Natural killer cell (primary cell): ENCODE results near the gene DTNB. TPM values are rescaled to one million over a fixed set of nuclear protein-coding genes. Genes with fewer than 3 reads are reported as not detected.
A peak's percentile ranks its signal among the peaks of the same experiment; 100 is the strongest.

ENCODE experiments used
- ATAC-seq, 3 donors: fragments of 150-1000 bp in 2 of 3; fragments of 200-7000 bp in 1 of 3; cut with Tn5 transposase; 1 replicate in 1 of 3; 2 replicates in 2 of 3; pipeline ENCODE4 v1.10.0; 2021; ENCODE audit warnings: mild to moderate bottlenecking in 2 of 3, moderate library complexity in 2 of 3
- DNase-seq, 2 donors: peaks; one replicate each; pipeline versions ENCODE4 v3.0.0 to v3.0.0-alpha.2; 2013 to 2021; ENCODE audit warnings: mixed read lengths in 1 of 2
- H3K27ac ChIP-seq: one replicate; pipeline ENCODE4 v1.5.1; 2013; ENCODE audit warnings: mild to moderate bottlenecking, low read length
- H3K27me3 ChIP-seq: one replicate; pipeline ENCODE4 v1.6.1; 2013; ENCODE audit warnings: low read length; ENCODE audit not compliant: control insufficient read depth, insufficient read depth
- H3K36me3 ChIP-seq: one replicate; pipeline ENCODE4 v1.6.1; 2013; ENCODE audit warnings: low read length; ENCODE audit not compliant: control insufficient read depth, insufficient read depth
- H3K4me1 ChIP-seq: one replicate; pipeline ENCODE4 v1.6.1; 2013; ENCODE audit warnings: low read length; ENCODE audit not compliant: control insufficient read depth, insufficient read depth
- H3K4me3 ChIP-seq: one replicate; pipeline ENCODE4 v1.5.1; 2013; ENCODE audit warnings: low read length
- H3K9me3 ChIP-seq: one replicate; pipeline ENCODE4 v1.6.1; 2013; ENCODE audit warnings: low read length; ENCODE audit not compliant: control insufficient read depth, insufficient read depth
- H3K27ac Mint-ChIP-seq, 2 donors: one replicate each; pipeline ENCODE4 v1.8.0; 2022; ENCODE audit warnings: mild to moderate bottlenecking in 2 of 2, mixed read lengths in 2 of 2, moderate library complexity in 1 of 2
- H3K27me3 Mint-ChIP-seq, 2 donors: one replicate each; pipeline ENCODE4 v1.8.0; 2022; ENCODE audit warnings: low read depth in 2 of 2, mixed read lengths in 2 of 2
- H3K36me3 Mint-ChIP-seq: one replicate; pipeline ENCODE4 v1.8.0; 2022; ENCODE audit warnings: mixed read lengths
- H3K4me1 Mint-ChIP-seq, 2 donors: one replicate each; pipeline ENCODE4 v1.8.0; 2022; ENCODE audit warnings: mixed read lengths in 2 of 2
- H3K4me3 Mint-ChIP-seq: one replicate; pipeline ENCODE4 v1.8.0; 2022; ENCODE audit warnings: mild to moderate bottlenecking, moderate library complexity, mixed read lengths
- H3K9me3 Mint-ChIP-seq, 2 donors: one replicate each; pipeline ENCODE4 v1.8.0; 2022; ENCODE audit warnings: mixed read lengths in 2 of 2
- WGBS: methylation state at CpG from one replicate; pipeline ENCODE4 v1.1.7; 2013; ENCODE audit warnings: missing lambda C conversion rate; ENCODE audit not compliant: insufficient coverage; 5-methylcytosine and 5-hydroxymethylcytosine counted together
- intact Hi-C: fragments of 100-400 bp; cut with micrococcal nuclease; formaldehyde crosslinking; loops from one replicate; pipeline ENCODE4 v1.14.2; 2022
- total RNA-seq, 4 donors: library from RNA; stranded (reverse); fragments of 120-200 nt in 1 of 4; gene quantifications; one replicate each; pipeline versions ENCODE4 v1.2.3 to v1.2.4, GENCODE V29; 2013 to 2022
- TF ChIP-seq, protein P1 (sequence below): fragments of 200-600 bp; IDR thresholded peaks from one replicate; pipeline ENCODE4 v1.8.0; 2022; ENCODE audit warnings: antibody characterized with exemption

DTNB gene
- total RNA-seq, 3 donors from 2014 or later (not counting 1 experiment from before 2014, with no cell fraction given) = 20.8 to 33.7 (median 23.6) TPM

DNA sequence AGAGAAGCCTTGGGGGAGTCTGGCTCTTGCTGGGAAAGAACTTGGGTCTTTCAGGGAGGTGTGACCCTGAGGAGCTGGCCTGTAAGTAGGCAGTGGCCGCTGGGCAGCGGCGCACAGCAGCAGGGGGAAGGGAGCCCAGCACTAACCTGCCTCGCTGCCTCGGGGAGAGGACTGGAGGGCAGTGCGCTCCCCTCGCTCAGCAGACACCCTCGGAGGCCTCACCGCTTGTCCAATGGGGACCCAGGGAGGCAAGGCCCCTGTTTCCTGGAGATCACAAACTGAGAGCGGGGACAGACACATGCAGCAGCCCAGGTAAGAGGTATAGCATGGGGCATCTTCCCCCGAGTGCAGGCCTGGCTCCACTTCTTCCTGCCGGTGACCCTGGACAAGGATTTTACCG, 335.0 kb downstream of the DTNB start:
- ATAC-seq (no peak), DNase-seq (no peak)
- Histone ChIP-seq H3K27me3 (no peaks in the 10 kb centered on the region), H3K36me3 (no peaks in the 10 kb centered on the region), H3K4me3 (no peak overlapping the region), H3K9me3 (no peaks in the 10 kb centered on the region), H3K4me1 (peaks cover 64% of the 10 kb centered on the region), H3K27ac (no peak overlapping the region)
- Mint-ChIP-seq H3K4me1 (peaks cover 37 to 56% of the 10 kb centered on the region in 2 donors), H3K9me3 (no peaks in the 10 kb centered on the region), H3K36me3 (no peaks in the 10 kb centered on the region), H3K4me3 (peak overlapping the region; percentile 37), H3K27me3 (no peaks in the 10 kb centered on the region), H3K27ac (peak overlapping the region; percentile 49 to 71)
- 90% methylated on average over 13 of the region's 13 CpGs for WGBS
- TF ChIP-seq, protein P1, sequence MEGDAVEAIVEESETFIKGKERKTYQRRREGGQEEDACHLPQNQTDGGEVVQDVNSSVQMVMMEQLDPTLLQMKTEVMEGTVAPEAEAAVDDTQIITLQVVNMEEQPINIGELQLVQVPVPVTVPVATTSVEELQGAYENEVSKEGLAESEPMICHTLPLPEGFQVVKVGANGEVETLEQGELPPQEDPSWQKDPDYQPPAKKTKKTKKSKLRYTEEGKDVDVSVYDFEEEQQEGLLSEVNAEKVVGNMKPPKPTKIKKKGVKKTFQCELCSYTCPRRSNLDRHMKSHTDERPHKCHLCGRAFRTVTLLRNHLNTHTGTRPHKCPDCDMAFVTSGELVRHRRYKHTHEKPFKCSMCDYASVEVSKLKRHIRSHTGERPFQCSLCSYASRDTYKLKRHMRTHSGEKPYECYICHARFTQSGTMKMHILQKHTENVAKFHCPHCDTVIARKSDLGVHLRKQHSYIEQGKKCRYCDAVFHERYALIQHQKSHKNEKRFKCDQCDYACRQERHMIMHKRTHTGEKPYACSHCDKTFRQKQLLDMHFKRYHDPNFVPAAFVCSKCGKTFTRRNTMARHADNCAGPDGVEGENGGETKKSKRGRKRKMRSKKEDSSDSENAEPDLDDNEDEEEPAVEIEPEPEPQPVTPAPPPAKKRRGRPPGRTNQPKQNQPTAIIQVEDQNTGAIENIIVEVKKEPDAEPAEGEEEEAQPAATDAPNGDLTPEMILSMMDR = no peak
- intact Hi-C loops = no loop called here

DNA sequence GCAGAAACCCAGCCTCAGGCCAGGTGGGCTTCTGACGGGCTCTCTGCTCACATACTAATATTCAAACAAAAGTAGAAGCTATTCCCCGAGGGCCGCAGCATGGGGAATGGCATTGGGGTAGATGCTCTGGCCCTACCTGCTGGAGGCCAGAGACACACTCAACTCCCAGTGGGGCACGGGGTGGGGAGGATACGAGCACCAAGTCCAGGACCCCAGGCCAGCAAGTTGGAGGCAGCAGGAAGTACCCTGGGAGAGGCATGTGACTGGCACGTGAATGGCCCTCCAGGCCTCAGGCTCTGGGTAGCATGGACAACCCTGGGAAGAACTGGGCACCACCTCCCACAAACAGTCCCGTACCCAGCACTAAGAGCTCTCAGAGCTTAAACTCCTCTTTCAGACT, 335.5 kb downstream of the DTNB start:
- intact Hi-C loops = no loop called here
- WGBS = 90% methylated on average over 7 of the region's 7 CpGs
- H3K9me3 Mint-ChIP-seq = no peaks in the 10 kb centered on the region

DNA sequence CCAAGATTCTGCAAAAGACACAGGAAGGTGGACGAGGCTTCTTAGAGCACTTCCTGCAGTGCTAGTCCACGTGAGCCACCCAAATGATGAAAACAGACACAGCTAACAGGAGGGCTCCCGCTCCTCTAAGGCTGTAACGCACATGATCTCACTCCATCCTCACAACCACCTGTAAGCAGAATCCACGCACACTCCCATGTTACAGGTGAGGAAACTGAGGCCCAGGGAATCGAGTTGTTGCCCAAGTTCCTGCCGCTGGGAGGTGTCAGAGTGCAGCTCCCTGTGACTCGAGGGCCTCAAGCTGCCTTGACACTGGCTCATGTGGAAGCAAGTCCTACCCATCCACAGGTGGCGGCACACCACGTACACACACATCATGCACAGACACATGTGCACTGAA, 336.1 kb downstream of the DTNB start:
- intact Hi-C loops = no loop called here
- H3K9me3 ChIP-seq = no peaks in the 10 kb centered on the region
- TF ChIP-seq, protein P1 = no peak
- Mint-ChIP-seq H3K36me3 (no peaks in the 10 kb centered on the region), H3K9me3 (no peaks in the 10 kb centered on the region), H3K27me3 (no peaks in the 10 kb centered on the region), H3K27ac (peak overlapping the region; percentile 49 to 71), H3K4me1 (peaks cover 42 to 60% of the 10 kb centered on the region in 2 donors), H3K4me3 (peak overlapping the region; percentile 40)
- WGBS = 63% methylated on average over 10 of the region's 10 CpGs
- H3K4me3 ChIP-seq = no peak overlapping the region
- H3K27me3 ChIP-seq = no peaks in the 10 kb centered on the region
- H3K4me1 ChIP-seq = peaks cover 55% of the 10 kb centered on the region
- H3K27ac ChIP-seq = no peak overlapping the region
- ATAC-seq (no peak), DNase-seq (peak in 1 of 2 donors; percentile 49)
- no peaks in the 10 kb centered on the region for H3K36me3 ChIP-seq

More for the DNA sequence above, 335.5 kb downstream of the DTNB start:
- Mint-ChIP-seq H3K36me3 (no peaks in the 10 kb centered on the region), H3K4me1 (peaks cover 39 to 59% of the 10 kb centered on the region in 2 donors), H3K4me3 (peak overlapping the region; percentile 40), H3K27me3 (no peaks in the 10 kb centered on the region), H3K27ac (peak overlapping the region; percentile 49 to 71)
- Histone ChIP-seq H3K27me3 (no peaks in the 10 kb centered on the region), H3K36me3 (no peaks in the 10 kb centered on the region), H3K4me1 (peaks cover 60% of the 10 kb centered on the region), H3K4me3 (no peak overlapping the region), H3K27ac (no peak overlapping the region), H3K9me3 (no peaks in the 10 kb centered on the region)
- TF ChIP-seq, protein P1 = no peak
- DNase-seq (no peak), ATAC-seq (no peak)

DNA sequence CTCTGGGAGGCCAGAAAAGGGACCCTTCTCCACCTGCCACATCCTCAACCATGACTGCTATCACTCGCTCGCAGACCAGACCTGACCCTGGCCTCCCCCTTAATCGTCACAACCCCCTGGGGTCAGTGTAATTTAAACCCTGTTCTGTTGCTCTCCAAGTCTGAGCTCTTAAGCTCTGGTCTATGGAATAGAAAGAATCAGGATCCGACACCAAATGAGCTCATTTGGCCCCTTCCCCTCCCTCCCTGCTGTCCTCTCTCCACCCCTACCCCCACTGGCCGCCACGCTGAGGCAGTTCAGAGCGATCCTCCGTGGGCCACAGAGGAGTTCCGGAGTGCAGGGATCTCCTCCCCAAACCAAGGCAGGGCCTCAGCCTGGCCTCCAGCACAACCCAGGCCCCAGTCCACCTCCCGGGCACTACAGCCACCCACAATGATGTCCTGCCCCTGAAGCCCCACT, 337.0 kb downstream of the DTNB start:
- TF ChIP-seq, protein P1 = no peak
- Histone ChIP-seq H3K36me3 (no peaks in the 10 kb centered on the region), H3K4me1 (peaks cover 55% of the 10 kb centered on the region), H3K27ac (no peak overlapping the region), H3K9me3 (no peaks in the 10 kb centered on the region), H3K4me3 (no peak overlapping the region), H3K27me3 (no peaks in the 10 kb centered on the region)
- no peak for DNase-seq
- H3K36me3 Mint-ChIP-seq = no peaks in the 10 kb centered on the region
- no peak overlapping the region for H3K4me3 Mint-ChIP-seq
- H3K9me3 Mint-ChIP-seq = no peaks in the 10 kb centered on the region
- no peak overlapping the region for H3K27ac Mint-ChIP-seq
- no peak for ATAC-seq
- peaks cover 42 to 67% of the 10 kb centered on the region in 2 donors for H3K4me1 Mint-ChIP-seq
- intact Hi-C loops = no loop called here
- 95% methylated on average over 10 of the region's 10 CpGs for WGBS
- no peaks in the 10 kb centered on the region for H3K27me3 Mint-ChIP-seq
